HG02798 (cell line): ENCODE measurements around the gene MARCKS.

Experiments used
- ATAC-seq: cut with Tn5 transposase; IDR thresholded peaks from one replicate; pipeline ENCODE4 v1.9.1; 2021; ENCODE audit warnings: mild to moderate bottlenecking; ENCODE audit not compliant: unreplicated experiment, poor library complexity

MARCKS gene

GRCh38 chr6:113856625-113857555, at the start of gene MARCKS:
TSS of gene MARCKS (plus strand) at chr6:113857345. CDS start at chr6:113857746, 401 bp downstream.
- peak; percentile 44 for ATAC-seq

GRCh38 chr6:113809826-113810225, 47.3 kb upstream of the MARCKS start:
- peak; percentile 63 for ATAC-seq

GRCh38 chr6:113813142-113813541, 44.0 kb upstream of the MARCKS start:
- ATAC-seq = no peak

- ATAC-seq = no peak
These were observed 38.6 kb upstream of the MARCKS start for GRCh38 chr6:113818578-113818977.

- ATAC-seq = no peak
These were observed 37.8 kb upstream of the MARCKS start for GRCh38 chr6:113819169-113819830.

- ATAC-seq = no peak
These were observed 36.4 kb upstream of the MARCKS start for GRCh38 chr6:113820761-113821160.

GRCh38 chr6:113821445-113821844, 35.7 kb upstream of the MARCKS start:
- no peak for ATAC-seq

- no peak for ATAC-seq
These were observed 33.2 kb upstream of the MARCKS start for GRCh38 chr6:113823916-113824315.

- ATAC-seq = no peak
These were observed 32.7 kb upstream of the MARCKS start for GRCh38 chr6:113824411-113824810.

- ATAC-seq = no peak
These were observed 32.3 kb upstream of the MARCKS start for GRCh38 chr6:113824866-113825265.

- no peak for ATAC-seq
These were observed 31.4 kb upstream of the MARCKS start for GRCh38 chr6:113825781-113826180.

GRCh38 chr6:113828984-113829695, 28.0 kb upstream of the MARCKS start:
- no peak for ATAC-seq

- ATAC-seq = no peak
These were observed 27.5 kb upstream of the MARCKS start for GRCh38 chr6:113829696-113830045.

- ATAC-seq = no peak
These were observed 27.0 kb upstream of the MARCKS start for GRCh38 chr6:113830140-113830539.

GRCh38 chr6:113833537-113833936, 23.6 kb upstream of the MARCKS start:
- ATAC-seq = no peak

GRCh38 chr6:113837170-113837569, 20.0 kb upstream of the MARCKS start:
- no peak for ATAC-seq

GRCh38 chr6:113842165-113842564, 15.0 kb upstream of the MARCKS start:
- ATAC-seq = peak; percentile 37

GRCh38 chr6:113843500-113844073, 13.6 kb upstream of the MARCKS start:
- ATAC-seq = no peak

- ATAC-seq = no peak
These were observed 10.6 kb upstream of the MARCKS start for GRCh38 chr6:113846577-113846976.

GRCh38 chr6:113847447-113847846, 9.7 kb upstream of the MARCKS start:
- ATAC-seq = no peak

- ATAC-seq = no peak
These were observed 8.9 kb upstream of the MARCKS start for GRCh38 chr6:113848280-113848679.
